NCI-H748 treated with DMSO at 0.1 percent for 48 hours (cell line): Measurements from ENCODE around the gene EFNB2.

Source experiments
- DNase-seq: peaks from one replicate; lab custom pipeline; 2025; lab: John Stamatoyannopoulos, UW

The EFNB2 gene

DNA sequence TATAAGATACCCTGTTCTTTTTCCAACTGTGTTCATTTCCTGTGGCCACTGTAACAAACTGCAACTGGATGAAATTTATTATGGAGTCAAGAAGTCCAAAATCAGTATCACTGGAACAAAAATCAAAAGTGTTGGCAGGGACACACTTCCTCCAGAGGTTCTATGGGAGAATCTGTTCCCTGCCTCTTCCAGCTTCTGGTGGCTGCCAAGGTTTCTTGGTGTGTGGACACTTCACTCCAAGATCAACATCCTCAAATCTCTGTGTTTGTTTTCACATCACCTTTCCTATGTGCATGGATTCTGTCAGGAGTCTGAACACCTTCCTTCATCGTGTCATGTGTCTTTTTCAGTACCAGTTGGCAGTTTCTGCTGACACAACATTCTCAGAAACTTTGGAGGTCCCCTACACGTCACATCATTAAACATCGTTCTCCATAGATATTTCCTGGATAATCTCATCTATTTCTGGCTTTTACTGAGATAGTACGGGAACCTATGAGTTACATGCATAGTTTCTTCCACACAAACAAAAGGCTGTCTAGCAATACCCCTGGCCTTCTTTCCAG lies 15.2 kb upstream of the EFNB2 start:
- no peak for DNase-seq

DNA sequence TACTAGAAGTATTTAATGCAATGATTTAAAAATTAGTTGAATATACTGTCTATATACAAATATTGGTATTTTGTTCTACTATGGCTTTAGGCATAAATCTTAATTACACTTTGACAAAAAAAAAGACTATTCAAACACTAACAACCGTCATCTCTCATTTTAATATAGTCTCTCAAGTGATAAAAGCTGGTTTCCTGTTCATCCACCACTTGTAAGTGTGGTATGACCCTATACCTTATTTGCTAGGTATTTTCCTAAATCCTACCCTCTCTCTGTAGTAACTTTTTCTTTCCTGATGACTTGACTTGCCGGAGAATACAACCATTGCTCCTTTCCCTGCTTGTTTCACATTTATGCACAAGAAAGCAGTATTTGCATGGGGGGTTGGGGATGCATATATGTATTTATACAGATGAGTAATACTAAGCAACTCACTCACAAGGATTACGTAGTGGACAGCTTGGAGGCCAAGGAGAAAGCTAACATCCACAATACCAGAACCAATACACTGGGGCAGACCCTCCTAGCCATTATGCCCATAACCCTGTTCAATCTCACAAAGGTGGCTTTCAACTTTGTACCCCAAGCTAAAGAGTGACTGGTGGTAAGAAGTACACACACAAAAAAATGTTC lies 12.7 kb upstream of the EFNB2 start:
- DNase-seq: no peak

DNA sequence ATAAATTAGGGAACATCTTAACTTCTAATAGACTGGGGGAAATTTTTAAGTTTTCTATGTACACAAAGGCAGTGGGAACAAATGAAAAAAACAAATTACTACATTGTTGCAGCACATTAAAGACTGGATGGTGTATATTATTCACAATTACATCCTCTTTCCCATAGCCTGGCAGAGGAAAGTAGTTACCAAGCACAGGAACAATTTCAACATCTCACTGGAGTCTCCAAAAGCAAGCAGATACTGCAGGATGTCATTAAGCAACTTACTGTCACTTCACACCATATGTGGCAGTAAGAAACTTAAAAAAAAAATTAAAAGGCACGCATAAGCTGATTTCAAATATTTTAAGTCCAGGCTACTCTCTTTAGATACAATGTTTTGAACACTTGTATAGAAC lies 6.4 kb upstream of the EFNB2 start:
- DNase-seq: no peak

DNA sequence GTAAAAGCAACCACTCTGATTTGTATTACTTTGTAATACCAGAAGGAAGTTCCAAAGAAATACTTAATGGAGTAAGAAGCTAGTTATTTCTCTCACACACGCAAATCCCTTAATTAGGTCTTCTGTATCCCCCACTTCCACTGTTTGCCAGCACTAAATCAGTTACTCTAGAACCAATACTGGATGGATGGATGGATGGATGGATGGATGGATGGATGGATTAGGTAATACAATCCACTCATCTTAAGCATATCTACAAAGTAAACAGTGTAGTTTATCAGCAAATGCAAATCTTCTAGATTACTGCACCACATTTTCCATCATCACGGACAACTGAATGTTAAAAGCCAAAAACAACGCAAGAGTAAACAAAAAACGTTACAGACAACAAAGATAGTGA lies 5.2 kb upstream of the EFNB2 start:
- DNase-seq: no peak

DNA sequence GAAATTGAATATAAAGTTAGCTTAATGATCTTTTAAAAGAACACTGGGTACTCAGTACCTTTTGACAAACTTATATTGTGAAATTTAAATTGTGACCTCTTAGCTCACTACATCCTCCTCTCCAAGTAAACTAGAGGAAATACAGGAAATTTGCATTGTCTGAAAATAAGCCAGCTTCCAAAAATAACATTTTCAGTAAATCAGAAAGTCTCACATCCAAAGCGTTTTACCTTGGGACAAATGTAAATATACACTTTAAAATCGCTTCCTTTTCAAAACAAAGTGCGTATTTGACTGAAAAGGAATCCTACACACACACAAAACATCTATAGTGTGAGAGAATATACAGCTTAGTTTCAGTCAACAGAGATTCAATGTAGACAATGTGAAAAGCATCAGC lies 2.1 kb upstream of the EFNB2 start:
- DNase-seq: no peak

DNA sequence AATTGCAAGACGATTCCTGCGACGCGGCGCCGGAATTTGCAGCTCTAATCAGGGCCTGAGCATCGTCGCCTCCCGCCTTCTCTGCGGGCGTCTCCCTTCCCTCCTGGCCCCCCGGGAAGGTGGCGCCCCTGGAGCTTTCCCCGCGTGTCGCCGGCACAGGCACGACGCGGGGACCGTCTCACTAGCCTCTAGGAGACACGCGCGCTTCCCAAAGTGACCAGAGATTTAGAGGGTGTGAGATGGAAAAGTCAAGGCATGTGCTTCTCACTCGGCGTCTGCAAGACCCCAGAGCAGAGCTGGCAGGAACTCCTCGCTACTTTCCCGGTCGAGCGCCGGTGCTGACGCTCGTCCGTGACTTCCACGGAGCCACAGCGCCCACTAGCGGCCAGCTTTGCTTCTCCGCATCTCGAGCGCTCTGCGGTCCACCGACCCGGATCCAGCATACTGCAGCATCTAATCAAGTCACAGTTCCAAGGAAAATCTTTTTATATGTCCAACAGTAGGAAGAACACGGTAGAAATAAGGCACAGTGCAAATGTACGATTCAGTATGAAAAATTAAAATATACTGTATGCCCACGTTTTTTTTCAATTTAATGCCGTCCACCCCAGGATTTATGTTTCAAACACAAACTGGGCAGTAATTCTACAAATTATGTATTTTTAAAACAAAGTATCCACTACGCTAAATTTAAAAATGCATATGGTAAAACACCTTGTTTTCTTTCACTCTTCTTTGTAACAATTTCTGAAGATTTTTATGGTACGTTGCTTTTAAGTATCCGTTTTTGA lies 977 bp upstream of the EFNB2 start:
- DNase-seq: peak; percentile 85

DNA sequence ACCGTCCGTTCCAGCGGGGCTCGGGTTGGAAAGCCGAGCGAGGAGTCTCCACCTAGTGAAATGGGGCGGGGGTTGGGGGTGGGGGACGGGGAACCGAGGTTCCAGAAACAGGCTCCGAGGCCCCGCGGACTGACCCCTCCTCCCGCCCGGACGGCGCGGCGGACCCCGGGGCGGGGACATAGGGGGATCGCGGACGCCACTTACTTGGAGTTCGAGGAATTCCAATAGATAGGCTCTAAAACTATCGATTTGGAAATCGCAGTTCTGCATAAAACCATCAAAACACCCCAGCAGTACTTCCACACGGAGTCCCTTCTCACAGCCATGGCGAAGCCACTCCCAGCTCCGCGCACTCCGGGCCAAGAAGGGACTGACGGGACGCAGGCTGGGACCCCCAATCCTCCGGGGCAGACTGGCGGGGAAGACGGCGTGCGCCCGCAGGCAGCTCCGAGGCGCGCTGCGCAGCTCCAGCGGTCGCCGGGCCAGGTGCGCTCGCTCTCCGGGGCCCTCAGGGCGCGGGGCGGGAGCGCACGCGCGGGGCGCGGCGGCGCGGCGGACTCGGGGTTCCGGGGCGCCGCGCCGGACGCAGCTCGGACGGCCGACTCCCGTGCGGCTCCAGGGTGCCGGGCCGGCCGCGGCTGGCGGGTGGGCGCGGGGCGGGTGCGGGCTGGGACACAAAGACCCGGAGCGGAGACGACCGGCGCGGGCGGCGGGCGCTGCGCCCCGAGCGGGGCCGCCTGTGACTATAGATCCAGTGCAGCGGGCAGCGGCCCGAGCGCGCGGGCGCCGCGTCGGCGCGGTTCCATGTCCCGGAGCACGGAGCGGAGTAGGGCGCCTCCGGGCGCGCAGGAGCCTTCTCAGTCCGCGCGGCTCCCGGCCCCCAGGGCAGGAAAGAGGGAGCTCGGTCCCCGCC lies 567 bp downstream of the EFNB2 start:
- DNase-seq: no peak

DNA sequence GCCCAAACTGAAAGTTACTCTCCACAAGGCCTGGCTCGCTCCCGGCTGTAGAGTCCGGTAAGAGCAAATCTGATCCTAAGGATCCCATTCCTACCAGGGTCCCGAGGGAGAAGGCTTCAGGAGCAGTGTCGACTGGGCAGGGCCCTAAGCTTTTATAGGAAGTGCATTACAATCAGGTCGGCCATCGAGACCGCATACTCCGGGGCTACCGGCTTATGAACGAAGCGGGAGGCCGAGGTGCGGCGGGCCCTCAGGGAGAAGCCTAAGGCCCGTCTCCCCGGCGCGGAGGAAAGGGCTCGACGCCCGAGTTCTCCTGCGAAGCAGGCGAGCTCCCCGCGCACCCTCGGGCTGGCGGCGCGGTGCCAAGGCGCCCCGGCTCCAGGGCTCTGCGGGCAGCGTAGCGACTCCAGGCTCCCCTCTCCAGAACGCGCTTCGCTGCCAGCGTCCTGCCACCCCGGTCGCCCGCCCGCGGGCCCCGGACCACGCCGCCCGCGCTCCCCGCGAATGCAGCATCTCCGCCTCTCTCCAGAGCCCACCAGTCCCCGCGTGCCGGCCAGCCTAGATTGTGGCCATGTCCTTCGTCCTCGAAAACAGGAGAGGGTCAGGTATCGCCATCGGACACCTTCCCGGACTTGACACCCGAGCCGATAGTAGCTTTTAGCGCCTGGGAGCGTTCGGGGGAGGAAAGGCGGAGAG lies 1.4 kb downstream of the EFNB2 start:
- DNase-seq: no peak

DNA sequence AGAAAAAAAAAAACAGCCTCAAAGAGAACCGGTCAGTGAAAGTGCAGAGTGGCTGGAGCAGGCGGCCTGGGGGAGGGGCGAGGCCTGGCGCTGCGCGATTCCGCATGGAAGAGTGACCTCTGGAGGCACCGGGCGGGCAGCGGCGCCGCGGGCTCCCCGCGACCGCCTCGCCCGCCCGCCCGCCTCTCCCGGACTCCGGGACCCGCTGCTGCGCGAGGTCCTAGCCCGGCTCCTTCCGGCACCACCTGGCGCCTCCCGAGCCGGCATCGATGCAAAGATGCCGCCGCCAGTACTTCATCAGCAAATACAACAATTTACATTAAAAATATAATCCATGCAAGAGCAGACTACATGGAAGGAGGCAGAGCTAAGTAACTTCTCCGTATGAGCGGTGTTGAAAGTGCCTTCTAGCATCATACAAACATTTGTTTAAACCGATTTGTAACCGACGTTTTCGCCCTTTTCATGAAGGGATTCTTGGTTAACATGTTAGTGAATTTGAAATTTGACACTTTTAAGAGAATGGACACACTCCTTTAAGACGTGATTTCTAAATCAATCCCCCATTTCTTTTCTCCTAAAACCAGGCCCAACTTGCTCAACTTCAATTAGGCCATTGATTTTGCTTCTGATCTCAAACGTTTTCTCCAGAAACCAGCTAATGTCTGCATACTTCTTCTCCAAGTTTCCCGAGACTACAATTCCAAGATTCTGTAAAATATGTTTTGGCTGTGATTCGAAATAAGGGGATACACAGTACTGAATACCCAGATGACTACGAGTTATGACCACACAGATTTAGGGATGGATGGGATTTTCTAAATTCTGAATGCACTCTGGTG lies 2.1 kb downstream of the EFNB2 start:
- DNase-seq: peak; percentile 72

DNA sequence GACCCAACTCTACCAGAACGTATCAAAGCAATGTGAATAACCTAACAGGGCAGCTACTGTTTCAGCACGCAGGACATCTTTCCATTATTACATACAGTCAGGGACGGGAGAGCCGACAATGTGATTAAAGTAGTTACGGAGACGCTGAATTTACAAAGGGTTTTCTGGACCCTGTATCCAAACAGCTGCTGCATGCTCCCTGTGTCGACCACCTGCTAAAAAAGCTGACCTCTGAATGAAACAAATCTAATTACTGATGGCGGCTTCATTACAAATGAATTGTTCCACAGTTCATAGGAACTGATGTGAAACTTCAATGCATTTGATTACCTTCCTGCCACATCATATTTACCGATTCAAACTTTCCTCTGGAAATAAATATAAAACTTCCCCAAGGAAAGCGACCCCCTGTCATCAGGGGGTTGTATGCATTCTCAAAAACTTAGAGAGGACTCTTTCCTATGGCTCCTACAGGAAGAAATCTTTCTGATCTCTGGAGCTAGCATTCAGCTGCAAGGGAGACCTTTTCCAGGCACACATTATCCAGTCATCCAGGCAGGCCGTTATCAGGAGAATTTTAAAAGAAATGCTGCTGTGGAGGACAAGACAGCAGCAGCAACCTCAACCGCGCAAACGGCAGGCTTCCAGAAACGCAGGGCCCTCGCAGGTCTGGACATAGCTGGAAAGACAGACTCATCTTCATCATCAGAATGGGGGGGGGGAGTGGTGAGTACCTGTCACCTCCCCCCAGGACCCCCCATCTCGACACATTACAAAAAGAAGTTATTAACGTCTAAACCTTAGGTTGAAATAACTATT lies 3.1 kb downstream of the EFNB2 start:
- no peak for DNase-seq

DNA sequence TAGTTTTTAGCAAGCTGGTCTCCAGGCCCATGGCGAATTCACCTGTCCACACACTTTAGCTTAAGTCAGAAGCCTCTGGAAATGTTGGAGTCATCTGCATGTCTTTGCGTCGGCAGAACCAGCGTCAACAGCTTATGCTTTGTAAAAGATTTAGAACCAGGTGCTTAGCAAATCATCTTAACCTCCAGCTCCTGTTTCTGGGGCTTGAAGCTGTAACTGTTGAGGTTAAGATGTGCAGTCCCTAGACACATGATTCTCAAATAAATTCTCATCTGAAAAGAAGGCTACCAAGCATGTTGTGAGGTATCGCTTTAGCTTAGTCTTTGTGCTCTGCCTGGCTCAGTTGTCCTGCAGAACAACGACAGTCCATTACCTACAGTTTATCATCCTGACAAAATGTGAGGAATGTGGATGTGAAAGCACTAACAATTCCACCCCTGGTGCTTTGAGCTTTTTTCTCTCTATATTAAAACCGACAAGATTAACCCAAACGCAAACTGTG lies 4.4 kb downstream of the EFNB2 start:
- no peak for DNase-seq

DNA sequence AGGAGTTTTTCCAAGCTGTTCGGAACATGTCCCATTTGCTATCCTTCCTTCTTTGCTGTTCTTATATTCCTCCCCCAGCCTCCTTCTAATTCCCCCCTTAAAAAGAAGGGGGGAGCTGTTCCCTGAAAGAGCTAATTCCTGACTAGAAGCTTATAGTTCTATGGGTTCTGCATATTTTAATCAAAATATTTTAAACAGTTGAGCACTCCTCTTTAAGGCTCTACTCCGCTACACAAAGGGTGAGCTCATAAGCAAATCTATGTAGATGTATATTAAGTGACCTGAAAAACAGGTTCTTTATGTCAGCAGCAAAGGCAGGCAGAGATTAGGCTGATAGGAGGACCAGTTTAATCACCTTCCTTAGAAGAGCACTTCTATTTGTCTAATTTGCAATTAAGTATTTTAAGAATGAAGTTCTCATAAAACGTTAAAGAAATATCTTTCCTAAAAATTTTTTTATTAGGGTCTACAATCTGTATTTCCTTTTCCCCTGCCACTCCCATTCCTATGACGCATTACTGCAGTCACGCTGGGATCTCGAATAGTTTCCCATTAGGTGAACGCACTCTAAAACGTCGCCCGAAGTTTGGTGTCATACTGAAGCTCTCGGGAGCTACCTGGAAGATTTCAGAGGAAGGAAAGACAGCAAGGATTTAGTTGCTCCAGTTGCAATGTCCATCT lies 5.2 kb downstream of the EFNB2 start:
- no peak for DNase-seq

DNA sequence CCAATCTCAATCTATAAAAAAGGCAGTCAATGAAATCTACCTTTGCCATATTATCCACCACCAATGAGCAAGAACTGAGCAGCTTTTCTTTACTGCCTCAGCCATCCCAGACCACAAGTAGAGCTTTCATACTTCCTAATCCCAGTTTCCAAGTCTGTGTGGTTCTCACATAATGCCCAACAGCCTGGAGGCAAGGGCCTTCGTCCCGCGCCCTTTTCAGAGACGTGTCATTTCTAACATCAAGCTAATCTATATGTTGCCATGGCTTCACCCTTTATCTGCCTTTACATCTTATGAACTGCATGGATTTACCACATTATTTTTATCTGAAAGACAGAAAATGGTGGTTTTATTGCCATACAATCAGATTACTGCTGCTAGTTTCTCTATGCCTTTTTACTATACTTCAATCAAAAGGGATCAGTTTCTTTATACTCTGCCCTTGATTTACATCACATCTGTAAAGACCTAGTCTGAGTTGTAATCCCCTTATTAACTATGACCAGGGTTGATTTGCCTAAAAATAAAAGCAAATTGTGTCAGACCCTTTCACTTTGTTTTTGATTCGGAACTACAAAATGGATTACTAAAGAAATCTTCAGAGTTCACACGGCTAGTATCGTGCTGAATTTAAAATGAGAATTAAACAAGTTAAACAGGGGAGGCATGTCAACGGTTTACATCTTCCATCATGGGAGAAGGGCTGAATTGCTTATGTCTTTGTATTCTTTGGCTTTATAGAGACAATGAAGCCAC lies 5.9 kb downstream of the EFNB2 start:
- no peak for DNase-seq

DNA sequence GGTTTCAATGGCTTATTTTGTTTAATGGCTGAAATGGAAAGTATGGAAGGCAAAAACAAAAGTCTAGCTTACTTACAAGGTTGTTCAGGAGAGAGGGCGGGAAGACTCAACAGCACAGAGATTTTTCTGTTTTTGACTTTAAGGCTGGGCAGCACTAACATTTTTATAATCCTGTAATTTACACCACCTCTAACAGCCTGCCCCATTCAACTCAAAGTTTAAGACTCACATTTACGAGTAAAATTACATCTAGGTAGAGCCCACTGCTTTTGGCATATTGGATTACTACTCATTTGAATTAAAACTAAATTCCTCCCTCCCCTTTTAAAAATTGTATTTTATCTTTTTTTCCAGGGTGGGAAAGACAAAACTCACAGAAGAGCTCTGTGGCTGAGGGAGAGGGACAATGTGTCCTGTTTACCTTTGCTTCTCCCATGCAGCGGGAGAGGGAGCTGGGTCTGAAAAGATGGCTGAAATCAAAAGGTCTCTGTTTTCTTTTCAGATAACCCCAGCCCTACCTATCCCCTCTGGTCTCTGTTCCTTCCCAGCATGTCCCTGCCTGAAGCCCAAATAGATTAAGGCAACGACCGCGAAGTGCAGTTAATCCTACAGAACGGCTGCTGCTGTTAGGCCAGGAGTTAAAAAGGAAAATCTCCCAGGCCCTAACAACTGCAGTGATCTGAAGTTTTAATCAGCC lies 6.6 kb downstream of the EFNB2 start:
- no peak for DNase-seq

DNA sequence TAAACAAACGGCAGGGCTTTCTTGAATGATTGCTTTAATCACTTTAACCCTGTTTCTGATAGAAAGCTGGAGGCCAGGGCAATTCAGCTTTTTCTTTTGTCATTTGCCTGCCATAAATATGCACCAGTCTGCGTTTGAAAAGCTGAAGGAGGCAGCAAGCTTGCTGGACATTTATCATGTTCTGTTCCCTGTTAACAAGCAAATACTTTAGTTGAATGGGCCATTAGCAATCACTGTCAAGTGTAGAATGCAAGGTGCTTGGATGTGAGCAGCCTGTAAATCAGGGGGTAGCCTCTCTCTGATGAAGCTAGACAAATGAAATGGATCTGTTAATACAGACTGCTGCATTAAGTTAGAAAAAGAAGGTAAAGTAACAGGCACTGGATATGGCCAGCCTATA lies 7.6 kb downstream of the EFNB2 start:
- DNase-seq: no peak

DNA sequence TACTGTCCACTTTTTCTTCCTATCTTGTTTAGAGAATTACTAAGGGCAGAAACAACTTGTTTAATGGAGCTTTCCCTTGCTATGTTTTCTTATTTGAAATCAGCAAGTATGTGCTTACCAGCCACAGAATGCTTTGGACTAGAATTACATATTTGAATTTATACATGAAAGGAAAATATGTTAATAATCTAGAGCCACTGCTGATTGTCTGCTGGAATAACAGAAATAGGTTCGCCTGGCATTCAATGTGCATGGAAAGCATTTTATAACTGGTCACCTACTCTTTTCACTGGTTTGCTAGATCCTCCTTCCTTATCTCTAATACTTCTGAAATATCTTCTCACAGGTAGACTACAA lies 8.0 kb downstream of the EFNB2 start:
- DNase-seq: no peak

DNA sequence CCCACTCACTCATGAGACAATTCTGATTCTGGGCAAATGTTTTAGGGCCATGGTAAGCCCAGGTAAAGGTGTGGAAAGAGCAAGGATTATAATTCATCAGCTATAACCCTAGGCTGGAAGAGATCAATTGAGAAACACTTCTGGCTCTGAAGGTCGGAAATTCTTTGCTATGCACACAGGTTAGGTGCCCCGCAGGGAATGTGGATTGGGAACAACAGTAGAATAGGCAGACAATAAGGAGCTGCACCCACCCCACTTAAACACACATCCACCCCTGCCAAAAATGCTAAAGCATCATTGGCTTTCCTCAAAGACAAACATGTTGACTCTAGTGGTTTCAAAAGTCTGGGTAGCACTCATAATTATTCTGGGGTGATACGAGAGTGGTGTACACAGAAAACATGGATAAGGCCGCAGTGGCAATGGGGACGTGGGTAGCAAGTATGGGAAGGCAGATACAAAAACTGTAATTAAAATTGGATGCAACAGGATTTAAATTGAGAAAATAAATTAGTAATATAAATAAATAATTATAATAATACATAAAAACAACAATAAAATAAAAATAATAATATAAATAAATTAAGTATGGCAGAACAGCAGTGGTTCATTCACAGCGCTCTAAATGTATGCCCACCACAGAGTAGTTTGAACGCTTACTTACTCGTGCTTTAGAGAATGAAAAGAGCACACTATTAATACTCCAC lies 8.6 kb downstream of the EFNB2 start:
- no peak for DNase-seq
